Uterus (tissue), 4 donors: ENCODE data around the gene GRIPAP1. TPM values are rescaled to one million over a fixed set of nuclear protein-coding genes. Genes with fewer than 3 reads are reported as not detected.

Source experiments
- DNase-seq, 2 donors: peaks; one replicate each; pipeline ENCODE4 v3.0.0-alpha.2; 2019 to 2020
- H3K27ac ChIP-seq, 2 donors: fragments of 200-600 bp; sonication (generic); 1 replicate in 1 of 2; 2 replicates in 1 of 2; pipeline ENCODE4 v1.5.1; 2016 to 2018
- H3K27me3 ChIP-seq, 2 donors: fragments of 200-600 bp; sonication (generic); one replicate each; pipeline ENCODE4 v1.5.1; 2018 to 2019; ENCODE audit warnings: control low read depth in 1 of 2
- H3K36me3 ChIP-seq, 2 donors: fragments of 200-600 bp; sonication (generic); one replicate each; pipeline ENCODE4 v1.5.1; 2019; ENCODE audit warnings: control low read depth in 1 of 2
- H3K4me1 ChIP-seq, 2 donors: fragments of 200-600 bp; sonication (generic); one replicate each; pipeline ENCODE4 v1.5.1; 2018 to 2019; ENCODE audit warnings: control low read depth in 1 of 2
- H3K4me3 ChIP-seq, 2 donors: fragments of 200-600 bp; sonication (generic); 1 replicate in 1 of 2; 2 replicates in 1 of 2; pipeline ENCODE4 v1.5.1; 2018 to 2019; ENCODE audit warnings: mild to moderate bottlenecking in 1 of 2
- H3K9me3 ChIP-seq, 2 donors: fragments of 200-600 bp; sonication (generic); one replicate each; pipeline ENCODE4 v1.5.1; 2019; ENCODE audit warnings: control low read depth in 1 of 2
- CTCF ChIP-seq, 4 experiments: fragments of 200-600 bp in 2 of 4; fragments of 450-650 bp in 2 of 4; sonication (generic) in 2 of 4; IDR thresholded peaks; one replicate each; pipeline ENCODE4 v1.5.1; 2016 to 2019; ENCODE audit warnings: antibody characterized with exemption in 4 of 4, mild to moderate bottlenecking in 2 of 4, moderate library complexity in 1 of 4
- POLR2A ChIP-seq, 2 donors: fragments of 450-650 bp; IDR thresholded peaks; one replicate each; pipeline ENCODE4 v1.6.1; 2016; ENCODE audit warnings: antibody characterized with exemption in 2 of 2, mild to moderate bottlenecking in 1 of 2, moderate library complexity in 1 of 2
- intact Hi-C: fragments of 100-400 bp; cut with DNase I; formaldehyde crosslinking; loops from one replicate; pipeline ENCODE4 v1.15.1; 2023; ENCODE audit warnings: low total_unique reads
- total RNA-seq, 4 donors: library from RNA; depleted of rRNA in 3 of 4; stranded (reverse); fragments of >200 nt in 3 of 4; gene quantifications; one replicate each; pipeline versions ENCODE4 v1.1.0 to v1.2.4, GENCODE V29; 2014 to 2023
- donor health status: DM: yes; HTN: yes; CAD: no.

The GRIPAP1 gene
- total RNA-seq, 4 donors from 2014 or later = 15.4 to 57.6 (median 22.0) TPM

- Histone ChIP-seq H3K9me3 (no peaks in the 10 kb centered on the region), H3K4me3 (no peak overlapping the region), H3K27ac (no peak overlapping the region), H3K4me1 (no peaks in the 10 kb centered on the region), H3K36me3 (no peaks in the 10 kb centered on the region), H3K27me3 (no peaks in the 10 kb centered on the region)
- TF ChIP-seq POLR2A (IDR thresholded peaks at IDR 0.05) = no peak
- no peak for TF ChIP-seq CTCF (IDR thresholded peaks at IDR 0.05)
- no peak for DNase-seq
- intact Hi-C loops = no loop called here
These were observed 27.8 kb upstream of the GRIPAP1 start for GRCh38 chrX:49029876-49030275.

- intact Hi-C loops = no loop called here
- no peaks in the 10 kb centered on the region for H3K4me1 ChIP-seq
- H3K36me3 ChIP-seq = no peaks in the 10 kb centered on the region
- H3K9me3 ChIP-seq = no peaks in the 10 kb centered on the region
- TF ChIP-seq POLR2A (IDR thresholded peaks at IDR 0.05) (no peak), CTCF (IDR thresholded peaks at IDR 0.05) (no peak)
- no peak overlapping the region for H3K27ac ChIP-seq
- no peaks in the 10 kb centered on the region for H3K27me3 ChIP-seq
- H3K4me3 ChIP-seq = no peak overlapping the region
- DNase-seq = no peak
These were observed 17.7 kb upstream of the GRIPAP1 start for GRCh38 chrX:49019599-49020249.

- no peak for TF ChIP-seq CTCF (IDR thresholded peaks at IDR 0.05)
- TF ChIP-seq POLR2A (IDR thresholded peaks at IDR 0.05) = no peak
- DNase-seq = no peak
- Histone ChIP-seq H3K9me3 (no peaks in the 10 kb centered on the region), H3K4me3 (no peak overlapping the region), H3K36me3 (no peaks in the 10 kb centered on the region), H3K4me1 (no peaks in the 10 kb centered on the region), H3K27ac (no peak overlapping the region), H3K27me3 (no peaks in the 10 kb centered on the region)
- intact Hi-C loops = no loop called here
These were observed 17.0 kb upstream of the GRIPAP1 start for GRCh38 chrX:49019050-49019449.

GRCh38 chrX:49003696-49004095 lies 1.6 kb upstream of the GRIPAP1 start:
- intact Hi-C loops = no loop called here
- H3K4me1 ChIP-seq = no peaks in the 10 kb centered on the region
- H3K9me3 ChIP-seq = no peaks in the 10 kb centered on the region
- H3K4me3 ChIP-seq = no peak overlapping the region
- no peak for TF ChIP-seq CTCF (IDR thresholded peaks at IDR 0.05)
- no peak for TF ChIP-seq POLR2A (IDR thresholded peaks at IDR 0.05)
- no peaks in the 10 kb centered on the region for H3K27me3 ChIP-seq
- H3K27ac ChIP-seq = no peak overlapping the region
- DNase-seq = no peak
- no peaks in the 10 kb centered on the region for H3K36me3 ChIP-seq

GRCh38 chrX:49001521-49002090 lies 458 bp downstream of the GRIPAP1 start:
- H3K4me3 ChIP-seq = peak overlapping the region; percentile 49 to 50
- H3K9me3 ChIP-seq = no peaks in the 10 kb centered on the region
- TF ChIP-seq POLR2A (IDR thresholded peaks at IDR 0.05) (no peak), CTCF (IDR thresholded peaks at IDR 0.05) (no peak)
- intact Hi-C loops = no loop called here
- H3K36me3 ChIP-seq = no peaks in the 10 kb centered on the region
- H3K27me3 ChIP-seq = no peaks in the 10 kb centered on the region
- H3K27ac ChIP-seq = peak overlapping the region; percentile 72 to 77
- DNase-seq = peak; percentile 16 to 19
- H3K4me1 ChIP-seq = no peaks in the 10 kb centered on the region
